HepG2 (cell line): Measurements from ENCODE around the gene SDC4. TPM values are rescaled to one million over a fixed set of nuclear protein-coding genes. Genes with fewer than 3 reads are reported as not detected.
A peak's percentile ranks its signal among the peaks of the same experiment; 100 is the strongest.

Experiments
- ATAC-seq: fragments of 200-7000 bp; cut with Tn5 transposase; 3 replicates; pipeline ENCODE4 v1.9.1; 2020; ENCODE audit warnings: mild to moderate bottlenecking, moderate library complexity
- BruUV-seq: library from RNA; stranded (reverse); fragments of 400-500 nt; replicated peaks from 2 replicates; lab custom pipeline; 2021; lab: Mats Ljungman, UMichigan
- CTCF ChIA-PET: fragments of 300-600 bp; formaldehyde crosslinking; extraction: SDS; loops from one replicate; lab custom pipeline; 2021; ENCODE audit warnings: low total read pairs, inconsistent platforms, low intra/inter-chr PET ratio; lab: Yijun Ruan, JAX
- POLR2A ChIA-PET: fragments of 350-600 bp; sonication (Branson Sonifier 250); formaldehyde crosslinking; loops from one replicate; lab custom pipeline; 2020; ENCODE audit warnings: antibody characterized with exemption, inconsistent platforms; lab: Yijun Ruan, JAX
- DNase-seq: peaks from one replicate; pipeline ENCODE4 v3.0.0-alpha.2; 2015; ENCODE audit warnings: low spot score
- FAIRE-seq: peaks from 3 replicates; lab custom pipeline; 2011; peaks lifted over from hg19 to GRCh38; lab: Jason Lieb, UNC
- H2AFZ ChIP-seq: one replicate; pipeline ENCODE4 v1.6.1; 2011; ENCODE audit warnings: low read length, inconsistent platforms
- H3K27ac ChIP-seq: fragments of 300-600 bp; 3 replicates; pipeline ENCODE4 v1.8.0; 2011; ENCODE audit warnings: mixed run types, mild to moderate bottlenecking, mixed read lengths, low read length, inconsistent platforms; ENCODE audit not compliant: insufficient read depth; ENCODE audit errors: extremely low read length
- H3K27me3 ChIP-seq, 2 experiments: fragments of 200-600 bp in 1 of 2; 2 replicates in 1 of 2; 3 replicates in 1 of 2; pipeline versions ENCODE4 v1.6.0 to v1.8.0; 2011; ENCODE audit warnings: low read length in 2 of 2, mild to moderate bottlenecking in 2 of 2, moderate library complexity in 2 of 2, inconsistent platforms in 1 of 2; ENCODE audit not compliant: insufficient read depth in 2 of 2, control insufficient read depth in 1 of 2
- H3K36me3 ChIP-seq, 2 experiments: fragments of 200-600 bp in 1 of 2; replicated peaks in 1 of 2; 2 replicates in 1 of 2; 3 replicates in 1 of 2; pipeline versions ENCODE4 v1.5.1 to v1.8.0; 2011; ENCODE audit warnings: low read length in 2 of 2, inconsistent platforms in 1 of 2; ENCODE audit not compliant: insufficient read depth in 2 of 2, control insufficient read depth in 1 of 2
- H3K4me1 ChIP-seq: 2 replicates; pipeline ENCODE4 v1.5.1; 2012; ENCODE audit warnings: low read length, inconsistent platforms; ENCODE audit not compliant: insufficient read depth
- H3K4me2 ChIP-seq: 2 replicates; pipeline ENCODE4 v1.6.0; 2011; ENCODE audit warnings: low read depth, low read length, inconsistent platforms
- H3K4me3 ChIP-seq, 3 experiments: fragments of 200-600 bp in 1 of 3; sonication (generic), shearing (Covaris generic) in 1 of 3; replicated peaks in 1 of 3; 2 replicates each; pipeline ENCODE4 v1.5.1; 2011 to 2016; ENCODE audit warnings: low read length in 3 of 3, inconsistent platforms in 2 of 3, low read depth in 2 of 3, mild to moderate bottlenecking in 2 of 3, control low read depth in 1 of 3, mixed read lengths in 1 of 3; ENCODE audit not compliant: insufficient read depth in 1 of 3
- H3K79me2 ChIP-seq: one replicate; pipeline ENCODE4 v1.6.1; 2011; ENCODE audit warnings: low read length, inconsistent platforms; ENCODE audit not compliant: insufficient read depth
- H3K9ac ChIP-seq: 2 replicates; pipeline ENCODE4 v1.6.0; 2011; ENCODE audit warnings: mild to moderate bottlenecking, low read depth, low read length, inconsistent platforms; ENCODE audit not compliant: insufficient read depth
- H3K9me3 ChIP-seq: 2 replicates; pipeline ENCODE4 v1.5.1; 2012; ENCODE audit warnings: mild to moderate bottlenecking, low read length
- H4K20me1 ChIP-seq: 2 replicates; pipeline ENCODE4 v1.6.0; 2011; ENCODE audit warnings: inconsistent platforms, mild to moderate bottlenecking, low read length, moderate library complexity; ENCODE audit not compliant: insufficient read depth
- NONO ChIP-seq, 2 experiments: fragments of 450-650 bp in 1 of 2; sonication (generic) in 1 of 2; formaldehyde crosslinking in 1 of 2; IDR thresholded peaks in 1 of 2; conservative IDR thresholded peaks in 1 of 2; 2 replicates each; pipeline versions ENCODE4 v1.6.1 to v1.8.0; 2017 to 2022; ENCODE audit warnings: mild to moderate bottlenecking in 1 of 2, missing genetic modification reagents in 1 of 2, moderate library complexity in 1 of 2
- PHF8 ChIP-seq: sonication (generic); formaldehyde crosslinking; IDR thresholded peaks from 2 replicates; pipeline ENCODE4 v1.5.0; 2020; ENCODE audit warnings: missing genetic modification reagents
- REL ChIP-seq: sonication (generic); formaldehyde crosslinking; conservative IDR thresholded peaks from 2 replicates; pipeline ENCODE4 v1.8.0; 2022; ENCODE audit warnings: mild to moderate bottlenecking, missing genetic modification reagents, moderate library complexity
- SATB2 ChIP-seq: sonication (generic); formaldehyde crosslinking; IDR thresholded peaks from 2 replicates; pipeline ENCODE4 v1.5.0; 2020; ENCODE audit warnings: missing genetic modification reagents
- TBX2 ChIP-seq: sonication (generic); formaldehyde crosslinking; IDR thresholded peaks from 2 replicates; pipeline ENCODE4 v1.5.0; 2020; ENCODE audit warnings: missing genetic modification reagents, mild to moderate bottlenecking, borderline replicate concordance
- WGBS: methylation state at CpG from one replicate; pipeline ENCODE4 v1.1.6; 2017; ENCODE audit warnings: low lambda C conversion rate; 5-methylcytosine and 5-hydroxymethylcytosine counted together
- in situ Hi-C: cut with HindIII; loops from 2 replicates; pipeline ENCODE4 v1.10.0; 2017; ENCODE audit warnings: low pct_unique_long_range_greater_than_20kb; ENCODE audit not compliant: extremely low pct_ligation_motif_present
- intact Hi-C: fragments of 100-400 bp; cut with micrococcal nuclease; formaldehyde crosslinking; loops from one replicate; pipeline ENCODE4 v1.10.0; 2022; ENCODE audit not compliant: unreplicated experiment
- polyA plus RNA-seq, 8 experiments: library from polyadenylated mRNA; depleted of rRNA in 3 of 8; stranded (reverse) in 7 of 8; unstranded in 1 of 8; fragments of >200 nt; fragmentation: Illumina TruSeq in 4 of 8; extraction: Trizol in 4 of 8; gene quantifications; 2 replicates each; pipeline versions ENCODE4 v1.2.1 to v1.2.3, GENCODE V29; 2011 to 2016; ENCODE audit warnings: low read depth in 4 of 8, missing spikeins in 1 of 8, mixed read lengths in 1 of 8; ENCODE audit not compliant: insufficient read depth in 1 of 8
- total RNA-seq, 5 experiments: library from RNA; depleted of rRNA; stranded (reverse); fragments of >200 nt; fragmentation: Illumina TruSeq; extraction: Trizol; gene quantifications; 2 replicates each; pipeline ENCODE4 v1.2.3, GENCODE V29; 2016; ENCODE audit warnings: low read depth in 1 of 5
- TF ChIP-seq, protein P1 (sequence below): sonication (generic); formaldehyde crosslinking; IDR thresholded peaks from 2 replicates; pipeline ENCODE4 v1.5.1; 2020; ENCODE audit warnings: mild to moderate bottlenecking, missing genetic modification reagents, moderate library complexity
- TF ChIP-seq, protein P2 (sequence below): sonication (generic); formaldehyde crosslinking; IDR thresholded peaks from 2 replicates; pipeline ENCODE4 v1.5.0; 2020; ENCODE audit warnings: mild to moderate bottlenecking, missing genetic modification reagents, moderate library complexity
- TF ChIP-seq, protein P3 (sequence below): sonication (generic); formaldehyde crosslinking; conservative IDR thresholded peaks from 2 replicates; pipeline ENCODE4 v1.8.0; 2022; ENCODE audit warnings: mild to moderate bottlenecking, moderate library complexity, missing genetic modification reagents
- TF ChIP-seq, protein P4 (sequence below): sonication (generic); formaldehyde crosslinking; IDR thresholded peaks from 2 replicates; pipeline ENCODE4 v1.5.0; 2020; ENCODE audit warnings: mild to moderate bottlenecking, missing genetic modification reagents

The SDC4 gene
- total and polyA plus RNA-seq, 2 of the 13 experiments (the other 11 are each of a cell fraction or from before 2014, with no cell fraction given): 49.0 to 65.1 TPM

DNA sequence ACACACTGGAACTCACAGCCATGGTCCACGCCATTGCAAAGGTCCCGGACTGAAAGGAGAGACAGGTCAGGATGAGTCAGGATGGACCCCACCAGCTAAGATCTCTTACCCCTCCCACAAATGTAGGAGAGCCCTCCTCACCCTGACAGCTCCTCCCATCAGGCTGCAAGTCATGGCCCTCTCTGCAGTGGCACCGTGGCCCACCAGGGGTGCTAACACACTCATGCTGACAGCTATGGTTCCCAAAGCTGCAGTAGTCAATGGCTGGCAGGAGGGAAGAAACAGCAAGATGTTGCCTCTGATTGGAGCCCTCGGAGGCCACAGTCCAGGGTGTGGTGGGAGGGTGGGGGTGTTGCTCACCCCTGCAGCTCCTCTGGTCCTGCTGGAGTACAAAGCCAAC lies 47.3 kb downstream of the SDC4 start (continued):
- TF ChIP-seq, protein P1, sequence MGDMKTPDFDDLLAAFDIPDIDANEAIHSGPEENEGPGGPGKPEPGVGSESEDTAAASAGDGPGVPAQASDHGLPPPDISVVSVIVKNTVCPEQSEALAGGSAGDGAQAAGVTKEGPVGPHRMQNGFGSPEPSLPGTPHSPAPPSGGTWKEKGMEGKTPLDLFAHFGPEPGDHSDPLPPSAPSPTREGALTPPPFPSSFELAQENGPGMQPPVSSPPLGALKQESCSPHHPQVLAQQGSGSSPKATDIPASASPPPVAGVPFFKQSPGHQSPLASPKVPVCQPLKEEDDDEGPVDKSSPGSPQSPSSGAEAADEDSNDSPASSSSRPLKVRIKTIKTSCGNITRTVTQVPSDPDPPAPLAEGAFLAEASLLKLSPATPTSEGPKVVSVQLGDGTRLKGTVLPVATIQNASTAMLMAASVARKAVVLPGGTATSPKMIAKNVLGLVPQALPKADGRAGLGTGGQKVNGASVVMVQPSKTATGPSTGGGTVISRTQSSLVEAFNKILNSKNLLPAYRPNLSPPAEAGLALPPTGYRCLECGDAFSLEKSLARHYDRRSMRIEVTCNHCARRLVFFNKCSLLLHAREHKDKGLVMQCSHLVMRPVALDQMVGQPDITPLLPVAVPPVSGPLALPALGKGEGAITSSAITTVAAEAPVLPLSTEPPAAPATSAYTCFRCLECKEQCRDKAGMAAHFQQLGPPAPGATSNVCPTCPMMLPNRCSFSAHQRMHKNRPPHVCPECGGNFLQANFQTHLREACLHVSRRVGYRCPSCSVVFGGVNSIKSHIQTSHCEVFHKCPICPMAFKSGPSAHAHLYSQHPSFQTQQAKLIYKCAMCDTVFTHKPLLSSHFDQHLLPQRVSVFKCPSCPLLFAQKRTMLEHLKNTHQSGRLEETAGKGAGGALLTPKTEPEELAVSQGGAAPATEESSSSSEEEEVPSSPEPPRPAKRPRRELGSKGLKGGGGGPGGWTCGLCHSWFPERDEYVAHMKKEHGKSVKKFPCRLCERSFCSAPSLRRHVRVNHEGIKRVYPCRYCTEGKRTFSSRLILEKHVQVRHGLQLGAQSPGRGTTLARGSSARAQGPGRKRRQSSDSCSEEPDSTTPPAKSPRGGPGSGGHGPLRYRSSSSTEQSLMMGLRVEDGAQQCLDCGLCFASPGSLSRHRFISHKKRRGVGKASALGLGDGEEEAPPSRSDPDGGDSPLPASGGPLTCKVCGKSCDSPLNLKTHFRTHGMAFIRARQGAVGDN (CRISPR knock-in tag): peak; percentile 35; the same call in 1 of the 2 replicates
- TF ChIP-seq, protein P2, sequence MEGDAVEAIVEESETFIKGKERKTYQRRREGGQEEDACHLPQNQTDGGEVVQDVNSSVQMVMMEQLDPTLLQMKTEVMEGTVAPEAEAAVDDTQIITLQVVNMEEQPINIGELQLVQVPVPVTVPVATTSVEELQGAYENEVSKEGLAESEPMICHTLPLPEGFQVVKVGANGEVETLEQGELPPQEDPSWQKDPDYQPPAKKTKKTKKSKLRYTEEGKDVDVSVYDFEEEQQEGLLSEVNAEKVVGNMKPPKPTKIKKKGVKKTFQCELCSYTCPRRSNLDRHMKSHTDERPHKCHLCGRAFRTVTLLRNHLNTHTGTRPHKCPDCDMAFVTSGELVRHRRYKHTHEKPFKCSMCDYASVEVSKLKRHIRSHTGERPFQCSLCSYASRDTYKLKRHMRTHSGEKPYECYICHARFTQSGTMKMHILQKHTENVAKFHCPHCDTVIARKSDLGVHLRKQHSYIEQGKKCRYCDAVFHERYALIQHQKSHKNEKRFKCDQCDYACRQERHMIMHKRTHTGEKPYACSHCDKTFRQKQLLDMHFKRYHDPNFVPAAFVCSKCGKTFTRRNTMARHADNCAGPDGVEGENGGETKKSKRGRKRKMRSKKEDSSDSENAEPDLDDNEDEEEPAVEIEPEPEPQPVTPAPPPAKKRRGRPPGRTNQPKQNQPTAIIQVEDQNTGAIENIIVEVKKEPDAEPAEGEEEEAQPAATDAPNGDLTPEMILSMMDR (CRISPR knock-in tag): peak; percentile 49

DNA sequence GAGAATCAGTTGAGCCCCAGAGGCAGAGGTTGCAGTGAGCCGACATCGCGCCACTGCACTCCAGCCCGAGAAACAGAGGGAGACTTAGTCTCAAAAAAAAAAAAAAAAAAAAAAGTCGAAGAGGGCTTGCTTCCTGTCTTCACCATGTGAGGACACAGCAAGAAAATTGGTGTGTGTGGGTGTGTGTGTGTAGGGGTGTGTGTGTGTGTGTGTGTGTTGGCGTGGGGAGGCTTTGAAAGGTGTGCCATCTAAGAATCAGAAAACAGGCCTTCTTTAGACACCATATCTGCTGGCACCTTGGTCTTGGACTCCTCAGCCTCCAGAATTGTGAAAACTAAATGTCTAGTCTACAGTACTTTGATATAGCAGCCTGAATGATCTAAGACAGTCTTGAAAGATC lies 48.4 kb downstream of the SDC4 start:
- no peak overlapping the region for H3K4me3 ChIP-seq
- BruUV-seq: no TSS peak
- CTCF ChIA-PET: no interaction called here
- POLR2A ChIA-PET: no interaction called here
- FAIRE-seq: no peak
- no peak overlapping the region for H3K4me2 ChIP-seq
- H3K79me2 ChIP-seq: no peaks in the 10 kb centered on the region
- no peak overlapping the region for H2AFZ ChIP-seq
- DNase-seq: no peak
- in situ Hi-C loops: loop anchor here (10.0 kb wide), 1 partner anchor 285 kb away; no protein-coding TSS in a partner anchor
- H4K20me1 ChIP-seq: no peaks in the 10 kb centered on the region
- H3K4me1 ChIP-seq: no peaks in the 10 kb centered on the region
- WGBS: 56% methylated on average over 6 of the region's 6 CpGs
- H3K27ac ChIP-seq: no peak overlapping the region
- H3K27me3 ChIP-seq: peaks cover 3 to 10% of the 10 kb centered on the region in 2 experiments; a peak in 3 of 5 replicates
- no peaks in the 10 kb centered on the region for H3K36me3 ChIP-seq
- H3K9ac ChIP-seq: no peak overlapping the region
- H3K9me3 ChIP-seq: no peaks in the 10 kb centered on the region
- intact Hi-C loops: no loop called here
- no peak for ATAC-seq
- TF ChIP-seq REL (CRISPR knock-in tag): no peak
- no peak for TF ChIP-seq NONO (IDR thresholded peaks at IDR 0.05)
- no peak for TF ChIP-seq NONO (CRISPR knock-in tag; conservative IDR thresholded peaks at IDR 0.05)
- TF ChIP-seq SATB2 (CRISPR knock-in tag): no peak
- TF ChIP-seq TBX2 (CRISPR knock-in tag): no peak
- TF ChIP-seq, protein P3, sequence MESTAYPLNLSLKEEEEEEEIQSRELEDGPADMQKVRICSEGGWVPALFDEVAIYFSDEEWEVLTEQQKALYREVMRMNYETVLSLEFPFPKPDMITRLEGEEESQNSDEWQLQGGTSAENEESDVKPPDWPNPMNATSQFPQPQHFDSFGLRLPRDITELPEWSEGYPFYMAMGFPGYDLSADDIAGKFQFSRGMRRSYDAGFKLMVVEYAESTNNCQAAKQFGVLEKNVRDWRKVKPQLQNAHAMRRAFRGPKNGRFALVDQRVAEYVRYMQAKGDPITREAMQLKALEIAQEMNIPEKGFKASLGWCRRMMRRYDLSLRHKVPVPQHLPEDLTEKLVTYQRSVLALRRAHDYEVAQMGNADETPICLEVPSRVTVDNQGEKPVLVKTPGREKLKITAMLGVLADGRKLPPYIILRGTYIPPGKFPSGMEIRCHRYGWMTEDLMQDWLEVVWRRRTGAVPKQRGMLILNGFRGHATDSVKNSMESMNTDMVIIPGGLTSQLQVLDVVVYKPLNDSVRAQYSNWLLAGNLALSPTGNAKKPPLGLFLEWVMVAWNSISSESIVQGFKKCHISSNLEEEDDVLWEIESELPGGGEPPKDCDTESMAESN (CRISPR knock-in tag): no peak
- TF ChIP-seq PHF8 (CRISPR knock-in tag): no peak
- TF ChIP-seq, protein P4, sequence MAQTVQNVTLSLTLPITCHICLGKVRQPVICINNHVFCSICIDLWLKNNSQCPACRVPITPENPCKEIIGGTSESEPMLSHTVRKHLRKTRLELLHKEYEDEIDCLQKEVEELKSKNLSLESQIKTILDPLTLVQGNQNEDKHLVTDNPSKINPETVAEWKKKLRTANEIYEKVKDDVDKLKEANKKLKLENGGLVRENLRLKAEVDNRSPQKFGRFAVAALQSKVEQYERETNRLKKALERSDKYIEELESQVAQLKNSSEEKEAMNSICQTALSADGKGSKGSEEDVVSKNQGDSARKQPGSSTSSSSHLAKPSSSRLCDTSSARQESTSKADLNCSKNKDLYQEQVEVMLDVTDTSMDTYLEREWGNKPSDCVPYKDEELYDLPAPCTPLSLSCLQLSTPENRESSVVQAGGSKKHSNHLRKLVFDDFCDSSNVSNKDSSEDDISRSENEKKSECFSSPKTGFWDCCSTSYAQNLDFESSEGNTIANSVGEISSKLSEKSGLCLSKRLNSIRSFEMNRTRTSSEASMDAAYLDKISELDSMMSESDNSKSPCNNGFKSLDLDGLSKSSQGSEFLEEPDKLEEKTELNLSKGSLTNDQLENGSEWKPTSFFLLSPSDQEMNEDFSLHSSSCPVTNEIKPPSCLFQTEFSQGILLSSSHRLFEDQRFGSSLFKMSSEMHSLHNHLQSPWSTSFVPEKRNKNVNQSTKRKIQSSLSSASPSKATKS (CRISPR knock-in tag): no peak
